NCI-H345 (cell line): ENCODE results near the gene SERPINA9.
"Not testable (repeated sequence)": the region's sequence is repeated elsewhere in the genome, so short reads cannot be mapped to it uniquely, and the experiment has no call there.

Source experiments
- DNase-seq: peaks from one replicate; lab custom pipeline; 2025; lab: John Stamatoyannopoulos, UW

Gene SERPINA9

DNA sequence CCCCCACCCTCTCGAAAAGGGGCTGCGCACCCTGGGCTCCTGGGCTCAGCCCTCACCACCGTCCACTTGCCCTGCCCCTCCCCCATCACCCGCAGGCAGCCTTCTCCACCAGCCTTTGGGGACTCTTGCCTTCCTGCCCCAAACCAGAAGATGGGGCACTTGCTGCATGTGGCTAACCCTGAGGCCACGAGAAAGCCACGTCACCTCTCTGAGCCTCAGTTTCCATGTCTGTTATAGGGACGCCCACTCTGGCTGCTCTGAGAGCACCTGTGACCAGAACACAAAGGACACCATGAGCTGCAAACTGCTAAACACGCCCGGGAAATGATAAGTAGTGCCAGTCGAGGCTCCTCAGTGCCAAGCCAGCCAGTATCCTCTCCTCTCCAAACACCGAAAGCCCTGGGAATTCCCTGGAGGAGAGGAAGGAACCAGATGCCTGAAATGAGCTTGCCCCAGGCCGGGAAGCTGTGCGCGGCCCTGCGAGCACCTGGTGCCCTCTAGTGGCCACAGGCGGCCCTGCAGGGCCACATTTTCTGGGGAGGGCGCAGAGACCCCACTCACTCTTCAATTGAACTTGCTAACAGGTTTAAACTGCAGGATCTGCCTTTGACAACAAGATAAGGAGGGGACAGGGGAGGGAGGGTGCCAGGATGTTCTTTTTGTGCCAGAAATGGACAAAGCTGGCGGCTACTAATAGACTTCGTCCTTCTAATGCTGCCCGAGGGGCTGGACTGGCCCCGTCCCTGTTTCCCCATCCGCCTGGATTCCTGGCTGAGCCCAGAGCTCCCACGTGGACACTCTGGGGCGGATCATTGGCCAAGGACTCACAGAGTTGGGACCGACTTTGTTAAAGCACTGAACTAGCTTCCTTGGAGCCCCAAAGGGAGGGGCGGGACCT lies 10.2 kb upstream of the SERPINA9 start:
- DNase-seq = peak; percentile 69

- DNase-seq = no peak
These were observed 8.5 kb upstream of the SERPINA9 start for GRCh38 chr14:94484481-94484880.

DNA sequence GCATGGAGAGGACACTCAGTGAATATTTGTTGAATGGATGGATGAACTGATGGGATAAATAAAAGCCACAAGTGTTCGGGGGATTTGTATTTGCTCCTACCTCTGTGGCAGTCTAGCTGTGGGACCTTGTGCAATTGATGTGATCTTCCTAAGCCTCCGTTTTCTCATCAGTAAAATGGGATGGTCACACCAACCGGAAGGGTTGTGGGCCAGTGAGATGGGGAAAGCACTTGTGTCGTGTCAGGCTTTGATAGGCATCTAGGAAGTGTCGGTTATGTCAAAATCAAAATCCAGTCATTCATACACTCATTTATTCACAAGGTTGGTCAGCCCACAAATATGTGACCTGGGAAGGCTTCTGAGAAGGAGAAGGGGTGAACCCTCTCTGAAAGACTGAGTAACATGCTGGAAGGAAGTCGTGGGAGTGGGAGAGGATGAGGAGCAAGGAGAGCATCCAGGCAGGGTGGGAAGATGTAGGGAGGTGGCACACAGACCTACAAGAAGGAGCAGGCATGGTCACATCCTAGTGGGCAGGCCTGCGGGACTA lies 7.8 kb upstream of the SERPINA9 start:
- DNase-seq = no peak

DNA sequence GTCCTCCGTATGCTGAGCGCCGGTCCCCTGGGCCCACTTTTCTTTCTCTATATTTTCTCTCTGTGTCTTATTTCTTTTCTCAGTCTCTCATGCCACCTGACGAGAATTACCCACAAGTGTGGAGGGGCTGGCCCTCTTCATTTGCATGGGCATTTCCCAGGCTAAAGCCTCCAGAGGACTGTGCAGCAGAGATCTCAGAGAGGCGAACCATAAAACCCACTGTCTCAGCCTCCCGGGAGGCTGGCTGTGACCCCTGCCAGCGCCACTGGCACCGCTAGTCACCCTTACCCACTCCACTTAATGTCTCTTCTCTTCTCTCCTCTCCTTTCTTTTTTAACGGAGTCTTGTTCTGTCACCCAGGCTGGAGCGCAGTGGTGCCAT lies 7.1 kb upstream of the SERPINA9 start:
- no peak for DNase-seq

GRCh38 chr14:94482132-94483070 lies 6.4 kb upstream of the SERPINA9 start:
- DNase-seq = not testable (repeated sequence)

DNA sequence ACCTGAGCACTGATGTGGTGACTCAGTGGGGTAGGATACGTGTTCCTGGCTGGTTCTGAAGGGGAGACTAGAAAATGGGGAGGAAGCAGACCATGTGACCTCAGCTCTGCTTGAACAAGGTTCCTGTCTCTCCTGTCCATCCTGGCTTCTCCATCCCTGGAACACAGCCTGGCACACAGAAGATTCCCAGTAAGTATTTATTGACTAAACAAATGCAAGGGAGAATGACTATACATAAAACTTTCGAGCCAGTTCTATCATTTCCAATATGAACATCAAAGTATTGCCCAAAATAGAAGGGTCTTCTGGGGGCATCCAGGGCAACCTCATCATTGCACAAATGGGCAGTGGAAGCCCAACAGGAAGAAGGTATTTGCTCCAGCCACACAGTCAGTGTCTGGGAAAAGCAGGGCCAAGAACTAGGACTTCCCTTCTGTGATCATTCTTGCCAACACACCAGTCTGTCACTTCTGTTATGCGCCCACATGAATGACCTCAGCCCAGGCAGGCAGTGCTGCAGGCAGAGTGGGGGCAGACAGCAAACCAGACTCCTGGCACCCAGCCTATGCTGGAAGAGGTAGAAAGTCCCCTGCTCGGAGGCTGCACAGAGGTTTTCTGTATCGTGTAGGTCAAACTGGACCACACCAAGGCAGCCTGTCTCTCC lies 5.6 kb upstream of the SERPINA9 start:
- no peak for DNase-seq

DNA sequence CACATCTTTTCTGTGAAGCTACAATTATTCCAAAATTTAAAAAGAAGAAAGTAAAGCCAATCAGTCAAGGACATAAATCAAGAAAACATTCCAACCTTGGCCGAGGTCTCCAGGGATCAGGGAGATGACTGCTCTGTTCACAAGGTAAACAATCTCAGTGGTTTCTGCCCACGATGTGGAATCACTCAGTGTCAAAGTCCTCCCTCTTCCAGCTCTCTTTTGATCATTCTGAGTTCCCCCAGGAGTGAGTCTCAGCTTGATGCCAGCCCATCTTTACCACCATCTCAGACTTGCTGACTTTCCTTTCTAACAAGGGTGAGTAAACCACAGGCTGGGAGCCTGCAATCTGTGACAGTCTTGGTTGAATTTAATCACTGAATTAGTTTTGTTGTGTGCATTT lies 4.8 kb upstream of the SERPINA9 start:
- DNase-seq = no peak

- DNase-seq = no peak
These were observed 2.4 kb upstream of the SERPINA9 start for GRCh38 chr14:94478420-94478819.

DNA sequence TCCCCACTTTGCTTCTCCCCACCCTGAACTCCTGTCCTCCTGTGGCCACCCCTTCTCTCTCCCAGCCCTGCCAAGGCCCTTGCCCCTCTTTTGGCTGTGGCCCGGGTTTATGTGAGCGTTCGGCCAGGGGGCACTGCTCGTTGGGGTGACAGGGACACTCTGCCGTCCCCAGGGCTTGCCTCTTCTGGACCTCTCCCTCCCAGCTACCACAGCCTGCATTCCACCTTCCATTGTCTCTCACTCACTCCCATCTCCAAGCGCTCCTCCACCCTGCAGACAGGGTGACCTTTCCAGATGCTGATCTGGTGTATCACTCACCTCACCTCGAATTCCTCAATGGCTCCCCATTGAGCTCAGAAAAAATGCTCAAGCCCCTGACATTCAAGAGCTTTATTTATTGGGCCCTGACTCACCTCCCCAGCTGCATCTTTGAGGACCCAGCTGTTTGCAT lies 1.4 kb downstream of the SERPINA9 start:
- DNase-seq = no peak

DNA sequence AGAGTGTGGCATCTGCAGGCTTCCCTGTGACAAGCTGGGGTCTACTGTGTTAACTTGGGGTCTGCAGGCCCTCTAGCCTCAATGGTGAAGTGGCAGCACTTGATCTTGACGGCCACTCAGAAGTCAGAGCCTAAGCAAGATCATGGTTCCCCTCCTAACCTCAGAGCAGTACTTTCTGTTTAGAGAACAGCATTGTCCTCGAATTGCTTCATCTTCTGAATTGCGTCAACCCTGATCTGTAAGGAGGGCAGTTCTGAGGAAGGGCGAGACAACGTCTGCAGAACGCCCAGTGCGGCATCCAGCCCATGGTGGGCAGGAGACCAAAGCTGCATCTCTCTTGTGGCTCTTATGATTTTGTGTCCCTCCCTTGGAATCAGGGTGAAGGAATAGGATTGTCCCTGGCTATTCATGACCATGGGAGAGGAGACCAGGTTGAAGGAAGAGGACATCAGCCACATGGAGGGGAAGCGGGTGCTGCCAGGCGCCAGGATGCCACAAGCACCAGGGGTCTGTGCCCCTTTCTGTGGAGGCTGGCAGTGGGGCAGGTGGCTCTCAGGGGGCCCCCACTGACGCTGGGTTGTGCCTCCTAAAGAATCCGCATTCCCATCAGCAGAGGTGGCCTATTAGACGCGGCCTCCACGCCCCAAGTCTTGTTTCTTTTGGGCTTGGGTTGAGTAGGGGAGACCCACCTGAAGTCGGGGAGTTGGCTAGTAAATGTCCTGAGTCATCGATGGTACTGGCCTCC lies 2.2 kb downstream of the SERPINA9 start:
- DNase-seq = no peak

DNA sequence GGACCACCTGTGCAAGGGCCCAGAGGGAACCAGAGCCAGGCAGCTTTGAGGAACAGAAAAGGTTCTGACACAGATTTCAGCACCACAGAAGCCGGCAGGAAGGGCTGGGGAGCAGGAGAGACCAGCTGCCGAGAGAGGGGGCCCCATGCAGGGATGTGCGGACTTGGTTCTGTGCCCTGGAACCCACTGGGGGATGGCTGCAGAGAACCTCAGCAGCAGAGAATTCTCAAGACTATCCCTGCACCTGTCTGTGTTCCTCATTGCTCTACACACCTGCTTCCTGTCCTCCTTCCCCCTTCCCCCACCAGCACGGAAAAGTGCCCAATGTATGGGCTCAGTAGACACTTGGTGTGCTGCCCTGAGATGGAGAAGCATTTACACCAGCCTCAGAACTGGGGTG lies 3.2 kb downstream of the SERPINA9 start:
- no peak for DNase-seq

GRCh38 chr14:94471045-94471444 lies 5.0 kb downstream of the SERPINA9 start:
- DNase-seq = no peak

- no peak for DNase-seq
These were observed 5.7 kb downstream of the SERPINA9 start for GRCh38 chr14:94470311-94470710.

- no peak for DNase-seq
These were observed 6.7 kb downstream of the SERPINA9 start for GRCh38 chr14:94469261-94469660.

- no peak for DNase-seq
These were observed 8.1 kb downstream of the SERPINA9 start for GRCh38 chr14:94467728-94468520.

DNA sequence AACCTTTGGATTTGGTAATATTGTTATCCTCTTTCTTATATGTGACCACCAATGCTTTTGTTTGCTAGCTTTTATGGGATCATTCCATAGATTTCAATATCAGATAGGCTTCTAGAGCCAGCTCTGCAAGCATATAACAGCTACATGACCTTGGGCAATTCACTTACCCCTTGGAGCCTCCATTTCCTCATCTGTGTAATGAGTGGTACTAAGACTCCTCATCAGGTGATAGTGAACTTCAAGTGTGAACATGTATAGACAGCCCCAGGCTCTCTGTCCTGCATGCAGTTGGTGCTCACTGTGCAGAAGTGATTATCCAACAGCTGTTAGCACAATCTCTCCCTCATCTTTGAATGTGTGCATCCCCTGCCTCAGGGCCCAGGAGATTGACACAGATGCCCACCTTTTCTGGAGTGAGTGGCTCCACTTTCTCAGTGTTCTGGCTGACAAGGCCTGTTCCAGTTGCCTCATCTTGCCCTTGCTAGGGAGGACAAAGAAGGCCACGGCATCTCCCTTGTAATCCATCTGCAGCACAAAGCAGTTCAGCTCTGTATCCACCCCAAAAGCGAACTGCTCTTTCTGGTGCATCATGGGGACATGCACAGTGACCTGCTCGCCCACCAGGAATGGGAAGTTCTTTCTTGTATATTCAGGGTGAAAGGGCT lies 9.2 kb downstream of the SERPINA9 start:
- no peak for DNase-seq

DNA sequence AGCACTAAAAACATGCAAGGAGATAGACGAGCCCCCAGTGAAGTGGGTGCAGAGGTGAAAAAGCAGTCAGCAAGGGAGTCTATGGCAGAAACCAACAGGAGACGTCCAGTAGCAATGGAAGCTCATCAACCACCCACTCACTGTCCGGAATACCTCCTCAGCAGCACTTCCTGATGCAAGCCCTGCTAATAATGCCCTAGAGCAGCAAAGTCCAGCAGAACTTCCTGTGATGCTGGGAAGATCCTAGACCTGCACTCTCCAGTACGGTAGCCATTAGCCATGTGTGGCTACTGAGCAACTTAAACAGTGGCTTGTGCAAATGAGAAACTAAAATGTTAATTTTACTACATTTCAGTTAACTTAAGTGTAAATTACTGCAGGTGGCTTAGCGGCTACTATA lies 11.0 kb downstream of the SERPINA9 start:
- DNase-seq = no peak

GRCh38 chr14:94464290-94464689 lies 11.7 kb downstream of the SERPINA9 start:
- no peak for DNase-seq

DNA sequence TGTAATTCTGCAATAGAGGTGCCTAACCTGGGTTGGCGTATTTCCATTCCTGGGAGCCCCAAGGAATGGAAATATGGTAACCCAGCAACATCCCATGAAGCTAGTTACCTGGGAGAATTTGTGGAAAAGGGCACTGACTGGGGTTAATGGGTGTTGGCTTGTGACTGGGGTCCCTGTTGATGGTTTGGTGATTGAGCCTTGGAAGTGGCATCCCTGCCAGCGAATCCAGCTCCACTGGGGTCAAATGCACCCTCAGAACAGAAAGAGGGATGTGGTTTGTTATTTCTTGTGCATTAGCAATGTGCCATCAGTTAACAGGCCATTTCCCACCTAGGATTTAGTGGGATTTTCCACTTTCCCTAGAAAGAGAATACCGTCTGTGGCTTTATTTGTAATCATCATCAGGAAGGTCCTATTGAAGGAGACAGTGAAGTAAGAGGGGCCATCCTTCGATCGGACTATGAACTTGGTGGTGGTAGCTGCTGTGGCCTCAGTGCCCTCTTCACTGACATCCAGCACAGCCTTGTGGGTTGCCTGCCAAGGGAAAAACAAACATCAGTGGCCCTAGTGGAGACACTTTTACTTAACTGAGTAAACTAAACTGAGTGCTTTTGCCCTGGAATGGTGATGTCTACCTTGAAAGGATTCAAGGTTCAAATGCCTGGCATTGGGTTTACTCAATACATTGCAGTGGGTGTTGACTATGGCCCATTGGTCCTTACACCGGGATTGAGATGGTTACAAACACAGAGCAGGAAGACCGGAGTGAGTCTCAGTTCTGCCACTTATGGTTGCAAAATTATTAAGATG lies 13.0 kb downstream of the SERPINA9 start:
- no peak for DNase-seq
